ENCODE results near the gene MXRA8.

The MXRA8 gene

GRCh38 chr1:1366699-1367066 is 8.3 kb upstream of the MXRA8 start:
- DNase-seq (ENCODE audit: low read depth in 2 of 2): no peak

- no peak for DNase-seq (ENCODE audit: low read depth in 2 of 2)
These were observed 7.7 kb upstream of the MXRA8 start for GRCh38 chr1:1365875-1366698.

- no peak for DNase-seq (ENCODE audit: low read depth in 2 of 2)
These were observed 5.9 kb upstream of the MXRA8 start for GRCh38 chr1:1364266-1364665.

- peak; percentile 38 to 50 for DNase-seq (ENCODE audit: low read depth in 2 of 2)
These were observed 3.6 kb upstream of the MXRA8 start for GRCh38 chr1:1361982-1362423.

GRCh38 chr1:1361233-1361981 is 3.1 kb upstream of the MXRA8 start:
- no peak for DNase-seq (ENCODE audit: low read depth in 2 of 2)

GRCh38 chr1:1360506-1361169 is 2.3 kb upstream of the MXRA8 start:
- peak; percentile 71 to 73 for DNase-seq (ENCODE audit: low read depth in 2 of 2)

GRCh38 chr1:1359664-1360468 is 1.5 kb upstream of the MXRA8 start:
- DNase-seq (ENCODE audit: low read depth in 2 of 2): peak; percentile 38

GRCh38 chr1:1359308-1359663 is 931 bp upstream of the MXRA8 start:
- peak; percentile 31 to 39 for DNase-seq (ENCODE audit: low read depth in 2 of 2)

- DNase-seq (ENCODE audit: low read depth in 2 of 2): no peak
These were observed 403 bp downstream of the MXRA8 start for GRCh38 chr1:1357871-1358432.

- DNase-seq (ENCODE audit: low read depth in 2 of 2): no peak
These were observed 1.5 kb downstream of the MXRA8 start for GRCh38 chr1:1356796-1357401.

GRCh38 chr1:1356166-1356795 is 2.1 kb downstream of the MXRA8 start:
- no peak for DNase-seq (ENCODE audit: low read depth in 2 of 2)

- DNase-seq (ENCODE audit: low read depth in 2 of 2): no peak
These were observed 2.9 kb downstream of the MXRA8 start for GRCh38 chr1:1355416-1355815.

GRCh38 chr1:1354271-1355247 is 3.8 kb downstream of the MXRA8 start:
- DNase-seq (ENCODE audit: low read depth in 2 of 2): no peak

GRCh38 chr1:1353389-1354151 is 4.8 kb downstream of the MXRA8 start:
- no peak for DNase-seq (ENCODE audit: low read depth in 2 of 2)

- DNase-seq (ENCODE audit: low read depth in 2 of 2): no peak
These were observed 5.5 kb downstream of the MXRA8 start for GRCh38 chr1:1352786-1353388.

- no peak for DNase-seq (ENCODE audit: low read depth in 2 of 2)
These were observed 6.6 kb downstream of the MXRA8 start for GRCh38 chr1:1351511-1352427.
